ENCODE data around the gene FAM78B.

Gene FAM78B

GRCh38 chr1:166127003-166127402 is 39.8 kb downstream of the FAM78B start:
- no peak for DNase-seq (ENCODE audit: low read depth)
- H3K4me3 ChIP-seq (ENCODE audit: low read depth, low read length), result no peak overlapping the region

- DNase-seq (ENCODE audit: low read depth), result no peak
- no peak overlapping the region for H3K4me3 ChIP-seq (ENCODE audit: low read depth, low read length)
These were observed 43.8 kb downstream of the FAM78B start for GRCh38 chr1:166122873-166123466.

GRCh38 chr1:166121010-166121409 is 45.8 kb downstream of the FAM78B start:
- no peak overlapping the region for H3K4me3 ChIP-seq (ENCODE audit: low read depth, low read length)
- DNase-seq (ENCODE audit: low read depth), result no peak

DNA sequence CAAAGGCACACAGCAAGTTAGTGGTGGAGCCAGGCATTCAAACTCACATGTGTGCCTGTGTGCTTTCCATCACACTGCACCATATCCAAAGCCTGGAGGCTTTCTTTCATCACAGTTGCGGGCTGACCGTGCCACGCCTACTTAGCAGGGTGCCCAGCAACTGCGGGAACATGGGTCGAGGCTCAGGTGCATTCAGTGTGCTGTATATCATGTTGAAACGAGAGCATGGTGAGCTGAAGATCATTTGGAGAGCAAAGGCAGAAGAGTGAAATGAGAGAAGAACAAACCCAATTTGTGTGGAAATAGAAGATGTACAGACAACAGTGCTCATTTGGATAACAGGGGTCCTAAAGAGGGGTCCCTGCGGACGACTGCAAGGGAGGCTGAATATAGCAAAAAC is 46.5 kb downstream of the FAM78B start:
- no peak for DNase-seq (ENCODE audit: low read depth)
- no peak overlapping the region for H3K4me3 ChIP-seq (ENCODE audit: low read depth, low read length)

- no peak for DNase-seq (ENCODE audit: low read depth)
- no peak overlapping the region for H3K4me3 ChIP-seq (ENCODE audit: low read depth, low read length)
These were observed 47.3 kb downstream of the FAM78B start for GRCh38 chr1:166119471-166119965.

DNA sequence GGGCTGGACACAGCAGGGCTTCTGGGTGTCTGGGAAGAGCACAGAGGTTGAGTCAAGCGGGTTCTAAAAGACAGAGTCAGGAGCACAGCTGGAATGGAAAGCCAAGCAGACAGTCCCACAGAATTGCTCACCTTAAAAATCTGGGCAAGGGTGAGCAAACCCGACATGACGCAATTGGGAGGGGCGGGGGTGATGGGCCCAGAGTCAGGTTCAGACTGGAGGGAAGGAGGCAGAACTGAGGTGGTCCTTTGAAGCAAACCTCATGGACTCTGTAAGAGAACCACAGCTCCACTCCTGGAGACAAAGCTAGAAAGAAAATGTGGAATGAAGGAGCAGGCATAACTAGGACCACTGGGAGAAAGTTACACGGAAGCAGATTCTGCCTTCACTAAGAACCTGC is 49.0 kb downstream of the FAM78B start:
- DNase-seq (ENCODE audit: low read depth), result no peak
- H3K4me3 ChIP-seq (ENCODE audit: low read depth, low read length), result no peak overlapping the region

DNA sequence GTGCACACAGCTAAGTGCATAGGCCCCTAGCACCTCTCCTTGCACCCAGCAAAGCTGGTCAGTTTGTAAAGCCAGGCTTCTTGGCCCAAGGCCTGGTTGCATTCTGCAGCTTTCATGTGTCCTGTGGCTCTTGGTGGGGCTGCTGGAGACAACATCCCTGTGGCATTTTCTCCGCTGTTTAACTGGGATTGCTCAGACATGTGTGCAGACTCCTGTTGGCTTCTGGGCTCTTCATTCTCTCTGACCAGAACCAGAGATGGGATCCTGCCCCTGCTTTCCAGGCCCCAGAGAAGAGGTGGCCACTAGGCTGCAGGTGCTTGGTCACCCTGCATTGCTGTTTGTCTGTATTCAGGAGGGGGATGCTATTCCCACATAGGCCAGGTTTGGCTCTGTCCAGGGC is 50.8 kb downstream of the FAM78B start:
- no peak overlapping the region for H3K4me3 ChIP-seq (ENCODE audit: low read depth, low read length)
- no peak for DNase-seq (ENCODE audit: low read depth)

GRCh38 chr1:166114419-166114818 is 52.4 kb downstream of the FAM78B start:
- DNase-seq (ENCODE audit: low read depth), result no peak
- no peak overlapping the region for H3K4me3 ChIP-seq (ENCODE audit: low read depth, low read length)

- no peak for DNase-seq (ENCODE audit: low read depth)
- H3K4me3 ChIP-seq (ENCODE audit: low read depth, low read length), result no peak overlapping the region
These were observed 53.2 kb downstream of the FAM78B start for GRCh38 chr1:166113630-166114029.

- DNase-seq (ENCODE audit: low read depth), result no peak
- H3K4me3 ChIP-seq (ENCODE audit: low read depth, low read length), result no peak overlapping the region
These were observed 53.8 kb downstream of the FAM78B start for GRCh38 chr1:166113031-166113430.

DNA sequence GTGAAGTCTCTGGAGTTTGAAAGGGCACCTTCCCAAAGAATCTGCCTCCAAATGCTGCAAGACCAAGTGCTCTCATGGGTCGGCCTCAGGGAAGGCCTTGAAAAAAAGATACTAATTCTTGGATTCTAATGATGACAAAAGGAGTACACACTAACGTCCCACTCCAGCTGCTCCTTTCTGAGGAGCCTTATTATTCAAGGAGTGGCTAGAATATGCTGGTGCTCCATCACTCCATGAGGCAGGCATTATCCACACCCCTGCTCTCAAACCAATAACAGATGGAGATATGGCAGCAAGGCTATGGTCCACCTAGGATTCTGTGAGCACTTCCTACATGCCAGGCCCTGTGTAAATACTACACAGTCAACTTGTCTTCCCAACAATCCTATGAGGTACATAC is 54.4 kb downstream of the FAM78B start:
- H3K4me3 ChIP-seq (ENCODE audit: low read depth, low read length), result no peak overlapping the region
- DNase-seq (ENCODE audit: low read depth), result no peak

- H3K4me3 ChIP-seq (ENCODE audit: low read depth, low read length), result no peak overlapping the region
- no peak for DNase-seq (ENCODE audit: low read depth)
These were observed 55.4 kb downstream of the FAM78B start for GRCh38 chr1:166111430-166111829.

DNA sequence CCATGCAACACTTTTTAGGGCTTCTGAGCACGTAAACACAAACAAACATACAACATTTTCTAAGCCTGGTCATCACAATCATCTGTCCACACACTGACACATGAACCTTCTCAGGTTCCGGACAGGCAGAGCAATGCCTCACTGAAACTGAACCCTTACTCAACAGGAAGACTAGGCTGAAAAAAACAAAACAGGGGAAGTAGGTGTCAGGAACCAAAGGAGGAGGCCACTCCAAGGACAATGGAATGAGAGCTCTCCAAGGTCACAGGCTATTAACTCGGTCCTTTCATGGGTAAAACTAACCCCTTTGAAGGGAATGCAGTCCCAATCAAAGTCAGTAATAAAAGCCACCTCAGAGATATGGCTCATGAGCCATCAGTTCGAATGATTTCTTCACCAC is 76.6 kb downstream of the FAM78B start:
- DNase-seq (ENCODE audit: low read depth), result no peak
- no peak overlapping the region for H3K4me3 ChIP-seq (ENCODE audit: low read depth, low read length)

- no peak overlapping the region for H3K4me3 ChIP-seq (ENCODE audit: low read depth, low read length)
- no peak for DNase-seq (ENCODE audit: low read depth)
These were observed 77.0 kb downstream of the FAM78B start for GRCh38 chr1:166089804-166090203.

DNA sequence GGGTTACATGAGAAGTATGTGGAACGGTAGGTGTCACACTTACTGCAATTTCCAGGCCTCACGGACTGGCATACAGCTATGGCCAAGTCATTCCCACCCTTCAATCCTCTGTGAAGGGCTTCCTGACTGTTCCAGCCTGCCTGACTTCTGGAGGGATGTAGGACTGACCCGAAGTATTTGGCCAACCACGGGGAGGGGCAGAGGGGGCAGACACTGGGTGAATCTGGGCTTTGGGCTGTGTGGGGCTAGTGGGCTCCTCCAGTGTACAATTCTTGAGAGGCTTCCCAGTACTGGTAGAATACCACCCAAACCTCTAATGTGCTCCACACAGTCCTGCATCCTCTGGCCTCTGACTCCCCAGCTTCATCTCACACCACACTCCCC is 78.2 kb downstream of the FAM78B start:
- H3K4me3 ChIP-seq (ENCODE audit: low read depth, low read length), result no peak overlapping the region
- DNase-seq (ENCODE audit: low read depth), result no peak

DNA sequence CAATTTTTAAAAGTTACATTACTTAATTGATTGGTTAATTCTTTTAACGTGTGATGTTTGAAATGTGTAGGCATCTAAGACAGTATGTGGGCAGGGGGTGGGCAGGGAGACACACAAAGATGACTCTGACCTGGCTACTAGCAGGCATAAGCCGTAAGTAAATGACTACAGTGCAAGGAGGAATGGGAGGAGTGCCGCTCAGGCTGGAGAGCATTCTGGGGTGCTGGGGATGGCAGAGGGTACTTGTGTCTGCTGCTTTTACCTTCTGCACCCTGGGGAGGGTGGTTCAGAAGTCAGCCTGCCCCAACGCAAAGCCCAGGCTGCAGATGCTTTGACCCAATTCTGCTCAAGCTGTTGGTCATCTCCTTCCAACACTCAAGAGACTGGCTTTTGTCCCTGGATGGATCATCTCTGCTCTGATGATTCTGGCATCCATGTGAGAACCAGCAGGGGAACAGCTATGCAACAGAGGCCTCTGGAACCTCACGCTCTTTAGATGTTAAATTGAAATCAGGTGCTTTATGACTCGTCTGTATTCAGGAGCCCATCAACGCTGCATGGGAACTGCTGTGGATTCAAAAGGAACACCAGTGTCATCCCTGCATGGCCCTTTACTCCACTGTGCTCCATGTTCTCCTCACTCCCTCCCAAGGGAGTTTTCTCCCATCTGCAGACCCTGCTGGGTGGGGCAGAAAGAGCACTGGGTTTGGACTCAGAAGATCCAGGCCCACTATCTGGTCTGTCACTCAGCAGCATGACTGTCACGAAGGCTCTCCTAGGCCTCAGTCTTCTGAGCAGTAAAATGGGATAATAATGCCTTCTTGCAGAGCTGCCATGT is 78.8 kb downstream of the FAM78B start:
- no peak overlapping the region for H3K4me3 ChIP-seq (ENCODE audit: low read depth, low read length)
- DNase-seq (ENCODE audit: low read depth), result no peak

DNA sequence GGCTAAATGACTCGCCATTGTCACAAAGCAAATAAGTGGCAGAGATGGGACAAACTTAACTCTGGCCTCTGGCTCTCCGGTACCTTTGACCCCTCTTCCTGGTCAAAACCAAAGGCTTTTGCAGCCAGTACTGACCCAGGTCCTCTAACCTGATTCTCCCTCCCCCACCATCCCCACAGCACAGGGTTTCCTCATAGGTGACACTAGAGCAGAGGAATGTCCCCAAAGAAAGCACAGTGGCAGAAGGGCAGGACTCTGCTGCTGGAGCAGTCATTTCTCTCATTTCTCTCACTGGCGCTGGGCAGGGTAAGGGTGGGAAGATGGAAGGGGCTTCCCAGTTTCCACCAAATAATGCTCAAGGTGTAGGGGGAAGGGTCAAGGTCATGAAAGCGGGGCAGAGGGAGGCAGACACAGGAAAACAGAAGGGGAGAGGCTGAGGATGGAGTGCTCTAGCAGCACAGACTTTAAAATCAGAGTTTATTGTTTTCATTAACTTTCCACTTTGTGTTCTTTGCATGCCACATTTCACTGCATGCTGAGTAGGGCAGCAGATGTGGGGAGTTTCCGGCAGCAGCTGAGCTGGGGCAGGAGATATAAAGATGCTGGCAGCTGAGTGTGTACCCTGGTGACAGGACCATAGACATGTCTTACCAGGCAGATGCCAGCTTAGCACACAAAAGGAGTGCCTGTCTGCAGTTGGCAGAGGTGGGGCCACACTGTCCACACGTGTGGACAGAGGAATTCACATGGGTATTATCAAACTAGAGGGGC is 80.5 kb downstream of the FAM78B start:
- DNase-seq (ENCODE audit: low read depth), result no peak
- H3K4me3 ChIP-seq (ENCODE audit: low read depth, low read length), result no peak overlapping the region

GRCh38 chr1:166084613-166085012 is 82.2 kb downstream of the FAM78B start:
- no peak for DNase-seq (ENCODE audit: low read depth)

GRCh38 chr1:166083887-166084286 is 82.9 kb downstream of the FAM78B start:
- H3K4me3 ChIP-seq (ENCODE audit: low read depth, low read length), result no peak overlapping the region
- DNase-seq (ENCODE audit: low read depth), result no peak

More at GRCh38 chr1:166084613-166085012, 82.2 kb downstream of the FAM78B start:
- no peak overlapping the region for H3K4me3 ChIP-seq (ENCODE audit: low read depth, low read length)

DNA sequence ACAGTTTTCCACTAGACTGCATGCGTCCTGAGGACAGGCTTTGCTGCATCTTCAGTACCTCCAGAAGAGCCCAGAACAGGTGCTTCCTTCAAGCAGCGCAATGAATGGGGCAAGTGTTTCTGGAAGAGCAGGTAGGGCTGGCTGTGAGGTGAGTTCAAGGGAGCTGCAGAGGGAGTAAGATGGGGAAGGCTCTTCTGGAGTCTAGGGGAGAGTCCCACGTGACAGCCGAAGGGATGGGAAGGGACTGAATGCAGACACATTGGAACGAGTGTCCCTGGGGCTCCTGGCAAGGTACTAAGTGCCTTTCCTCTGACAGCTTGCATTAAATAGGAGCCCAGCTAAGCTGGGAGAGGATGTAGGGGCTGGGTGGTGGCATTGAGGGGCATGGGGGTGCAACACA is 84.2 kb downstream of the FAM78B start:
- DNase-seq (ENCODE audit: low read depth), result no peak
- H3K4me3 ChIP-seq (ENCODE audit: low read depth, low read length), result no peak overlapping the region
